GM12878 (cell line): ENCODE results near the gene ATXN1. TPM values are rescaled to one million over a fixed set of nuclear protein-coding genes. Genes with fewer than 3 reads are reported as not detected.

Experiments used
- ATAC-seq: fragments of 200-7000 bp; cut with Tn5 transposase; 3 replicates; pipeline ENCODE4 v1.9.1; 2020; ENCODE audit warnings: mild to moderate bottlenecking, moderate library complexity
- BruUV-seq: library from RNA; stranded (reverse); fragments of 400-500 nt; replicated peaks from 2 replicates; lab custom pipeline; 2021; lab: Mats Ljungman, UMichigan
- CTCF ChIA-PET: fragments of 300-600 bp; sonication (Branson Sonifier 250); formaldehyde crosslinking; extraction: SDS; loops from one replicate; lab custom pipeline; 2021; ENCODE audit warnings: inconsistent platforms; lab: Yijun Ruan, JAX
- POLR2A ChIA-PET: fragments of 350-600 bp; formaldehyde crosslinking; extraction: SDS; loops from one replicate; lab custom pipeline; 2021; ENCODE audit warnings: inconsistent platforms; lab: Charles Lee
- RAD21 ChIA-PET: fragments of 300-600 bp; sonication (Branson Sonifier 250); formaldehyde crosslinking; loops from one replicate; lab custom pipeline; 2023; ENCODE audit warnings: antibody characterized with exemption; ENCODE audit not compliant: unreplicated experiment; lab: Charles Lee
- SMC1A ChIA-PET: fragments of 300-600 bp; sonication (Branson Sonifier 250); formaldehyde crosslinking; loops from one replicate; lab custom pipeline; 2023; ENCODE audit not compliant: unreplicated experiment, uncharacterized antibody; lab: Charles Lee
- DNase-seq: peaks from one replicate; pipeline ENCODE4 v3.0.0-alpha.2; 2011; ENCODE audit warnings: low read depth, low spot score
- FAIRE-seq: peaks from 3 replicates; lab custom pipeline; 2011; peaks lifted over from hg19 to GRCh38; lab: Jason Lieb, UNC
- H2AFZ ChIP-seq: 2 replicates; pipeline ENCODE4 v1.6.0; 2011; ENCODE audit warnings: low read depth, low read length, control low read depth; ENCODE audit not compliant: control insufficient read depth
- H3K27ac ChIP-seq: 2 replicates; pipeline ENCODE4 v1.5.1; 2011; ENCODE audit warnings: control low read depth; ENCODE audit not compliant: control insufficient read depth, insufficient read depth
- H3K27me3 ChIP-seq, 2 experiments: replicated peaks in 1 of 2; 2 replicates each; pipeline versions ENCODE4 v1.6.0 to v1.6.1; 2011; ENCODE audit warnings: low read length in 1 of 2; ENCODE audit not compliant: control insufficient read depth in 2 of 2, insufficient read depth in 2 of 2
- H3K36me3 ChIP-seq, 2 experiments: 2 replicates each; pipeline ENCODE4 v1.5.1; 2011; ENCODE audit warnings: low read length in 1 of 2; ENCODE audit not compliant: control insufficient read depth in 2 of 2, insufficient read depth in 2 of 2
- H3K4me1 ChIP-seq: 2 replicates; pipeline ENCODE4 v1.6.1; 2011; ENCODE audit warnings: mild to moderate bottlenecking, low read length, moderate library complexity, mixed read lengths; ENCODE audit not compliant: control insufficient read depth, insufficient read depth
- H3K4me2 ChIP-seq: 2 replicates; pipeline ENCODE4 v1.6.0; 2011; ENCODE audit warnings: control low read depth; ENCODE audit not compliant: control insufficient read depth, insufficient read depth
- H3K4me3 ChIP-seq: fragments of 200-600 bp; sonication (generic); 2 replicates; pipeline ENCODE4 v1.5.1; 2016
- H3K79me2 ChIP-seq: 2 replicates; pipeline ENCODE4 v1.6.0; 2011; ENCODE audit warnings: low read length; ENCODE audit not compliant: control insufficient read depth, insufficient read depth
- H3K9ac ChIP-seq: 2 replicates; pipeline ENCODE4 v1.8.0; 2011; ENCODE audit warnings: low read length, control low read depth, mixed read lengths; ENCODE audit not compliant: control insufficient read depth, insufficient read depth
- H3K9me3 ChIP-seq: replicated peaks from 3 replicates; pipeline ENCODE4 v1.5.1; 2011; ENCODE audit warnings: mild to moderate bottlenecking, low read length; ENCODE audit not compliant: control insufficient read depth, insufficient read depth
- H4K20me1 ChIP-seq: 2 replicates; pipeline ENCODE4 v1.6.0; 2011; ENCODE audit not compliant: control insufficient read depth, insufficient read depth
- E2F4 ChIP-seq: IDR thresholded peaks from 2 replicates; pipeline ENCODE4 v1.6.1; 2012; ENCODE audit warnings: low read depth, low read length, improper control_type of control experiment
- ELK1 ChIP-seq: IDR thresholded peaks from 2 replicates; pipeline ENCODE4 v1.6.1; 2012; ENCODE audit warnings: low read depth, low read length, improper control_type of control experiment
- ESRRA ChIP-seq: IDR thresholded peaks from 2 replicates; pipeline ENCODE4 v1.6.1; 2012; ENCODE audit warnings: mild to moderate bottlenecking, low read length, improper control_type of control experiment
- ETV6 ChIP-seq, 2 experiments: fragments of 450-650 bp in 1 of 2; IDR thresholded peaks in 1 of 2; conservative IDR thresholded peaks in 1 of 2; 2 replicates each; pipeline ENCODE4 v1.6.1; 2014; ENCODE audit warnings: antibody characterized with exemption in 1 of 2, borderline replicate concordance in 1 of 2, low read depth in 1 of 2, mild to moderate bottlenecking in 1 of 2, moderate library complexity in 1 of 2
- PRDM15 ChIP-seq: fragments of 450-650 bp; formaldehyde crosslinking; IDR thresholded peaks from 2 replicates; pipeline ENCODE4 v1.4.0; 2020; ENCODE audit warnings: mild to moderate bottlenecking, moderate library complexity
- REST ChIP-seq: IDR thresholded peaks from 2 replicates; pipeline ENCODE4 v1.6.1; 2012; ENCODE audit warnings: mild to moderate bottlenecking, low read depth, low read length
- RUNX3 ChIP-seq: IDR thresholded peaks from 2 replicates; pipeline ENCODE4 v1.6.1; 2012; ENCODE audit warnings: low read length, inconsistent platforms
- TCF12 ChIP-seq: IDR thresholded peaks from 2 replicates; pipeline ENCODE4 v1.6.1; 2011; ENCODE audit warnings: low read depth, mild to moderate bottlenecking, low read length
- TCF7 ChIP-seq: IDR thresholded peaks from 2 replicates; pipeline ENCODE4 v1.6.1; 2014; ENCODE audit warnings: antibody characterized with exemption, borderline replicate concordance
- WGBS: methylation state at CpG from one replicate; pipeline ENCODE4 v1.1.6; 2016; ENCODE audit warnings: low lambda C conversion rate; ENCODE audit not compliant: insufficient replicate concordance, insufficient coverage; ENCODE audit errors: missing lambda C conversion rate; 5-methylcytosine and 5-hydroxymethylcytosine counted together
- in situ Hi-C: fragments of 300-500 bp; cut with MboI; formaldehyde crosslinking; loops from 9 replicates; pipeline ENCODE4 v1.14.3; 2018; ENCODE audit warnings: mixed read lengths
- intact Hi-C: fragments of 100-400 bp; cut with micrococcal nuclease; formaldehyde crosslinking; loops from one replicate; pipeline ENCODE4 v1.14.2; 2022; ENCODE audit not compliant: unreplicated experiment
- polyA plus RNA-seq, 11 experiments: library from polyadenylated mRNA; depleted of rRNA in 4 of 11; unstranded in 6 of 11; stranded (reverse) in 5 of 11; fragments of >200 nt; fragmentation: Nextera tagmentation in 4 of 11; fragmentation: Illumina TruSeq in 1 of 11; extraction: Ambion mirVana in 4 of 11; extraction: Trizol in 1 of 11; gene quantifications; 1 replicate in 1 of 11; 2 replicates in 10 of 11; pipeline versions ENCODE4 v1.2.1 to v1.2.3, GENCODE V29; 2011 to 2016; ENCODE audit warnings: inconsistent platforms in 2 of 11, missing spikeins in 2 of 11, low read depth in 1 of 11
- total RNA-seq, 4 experiments: library from RNA; depleted of rRNA in 3 of 4; stranded (reverse); fragments of >200 nt in 3 of 4; fragmentation: Illumina TruSeq in 1 of 4; extraction: Trizol in 1 of 4; gene quantifications; 2 replicates each; pipeline versions ENCODE4 v1.2.1 to v1.2.3, GENCODE V29; 2013 to 2021

Gene ATXN1
- total and polyA plus RNA-seq, 10 of the 15 experiments (the other 5 are each of a cell fraction or from before 2014, with no cell fraction given): 12.2 to 51.2 (median 20.5) TPM

GRCh38 chr6:16360365-16360764 is 400.9 kb downstream of the ATXN1 start:
- FAIRE-seq (no peak), ATAC-seq (no peak), DNase-seq (no peak)
- no TSS peak for BruUV-seq
- ChIA-PET RAD21 (no interaction called here), SMC1A (no interaction called here), POLR2A (no interaction called here), CTCF (no interaction called here)
- WGBS: 14% methylated on average over 3 of the region's 3 CpGs
- Histone ChIP-seq H3K27me3 (no peaks in the 10 kb centered on the region), H3K79me2 (no peaks in the 10 kb centered on the region), H3K4me3 (no peak overlapping the region), H4K20me1 (no peaks in the 10 kb centered on the region), H3K4me1 (no peaks in the 10 kb centered on the region), H3K9me3 (no peaks in the 10 kb centered on the region), H3K4me2 (no peak overlapping the region), H3K9ac (no peak overlapping the region), H3K36me3 (peaks cover 0 to 9% of the 10 kb centered on the region in 2 experiments; a peak in 2 of 4 replicates), H2AFZ (no peak overlapping the region), H3K27ac (no peak overlapping the region)
- intact Hi-C loops (no loop called here), in situ Hi-C loops (no loop called here)
- TF ChIP-seq ESRRA (no peak), RUNX3 (no peak), ETV6 (conservative IDR thresholded peaks at IDR 0.05 in 1 of 2, IDR thresholded peaks at IDR 0.05 in 1 of 2; ENCODE audit: borderline replicate concordance in 1 of 2, low read depth in 1 of 2) (no peak), TCF12 (no peak), PRDM15 (CRISPR knock-in tag) (no peak), REST (no peak), TCF7 (no peak), ELK1 (no peak), E2F4 (no peak)
